AG09319 (cell line): Measurements from ENCODE around the gene CHRM1.

Experiments
- DNase-seq: peaks from one replicate; pipeline ENCODE4 v3.0.0-alpha.2; 2010; ENCODE audit warnings: low read depth; ENCODE audit errors: extremely low read depth
- TF ChIP-seq, protein P1 (sequence below): IDR thresholded peaks from 2 replicates; pipeline ENCODE4 v1.5.1; 2011; ENCODE audit warnings: low read depth, mild to moderate bottlenecking, inconsistent platforms, low read length, moderate library complexity

CHRM1 gene

DNA sequence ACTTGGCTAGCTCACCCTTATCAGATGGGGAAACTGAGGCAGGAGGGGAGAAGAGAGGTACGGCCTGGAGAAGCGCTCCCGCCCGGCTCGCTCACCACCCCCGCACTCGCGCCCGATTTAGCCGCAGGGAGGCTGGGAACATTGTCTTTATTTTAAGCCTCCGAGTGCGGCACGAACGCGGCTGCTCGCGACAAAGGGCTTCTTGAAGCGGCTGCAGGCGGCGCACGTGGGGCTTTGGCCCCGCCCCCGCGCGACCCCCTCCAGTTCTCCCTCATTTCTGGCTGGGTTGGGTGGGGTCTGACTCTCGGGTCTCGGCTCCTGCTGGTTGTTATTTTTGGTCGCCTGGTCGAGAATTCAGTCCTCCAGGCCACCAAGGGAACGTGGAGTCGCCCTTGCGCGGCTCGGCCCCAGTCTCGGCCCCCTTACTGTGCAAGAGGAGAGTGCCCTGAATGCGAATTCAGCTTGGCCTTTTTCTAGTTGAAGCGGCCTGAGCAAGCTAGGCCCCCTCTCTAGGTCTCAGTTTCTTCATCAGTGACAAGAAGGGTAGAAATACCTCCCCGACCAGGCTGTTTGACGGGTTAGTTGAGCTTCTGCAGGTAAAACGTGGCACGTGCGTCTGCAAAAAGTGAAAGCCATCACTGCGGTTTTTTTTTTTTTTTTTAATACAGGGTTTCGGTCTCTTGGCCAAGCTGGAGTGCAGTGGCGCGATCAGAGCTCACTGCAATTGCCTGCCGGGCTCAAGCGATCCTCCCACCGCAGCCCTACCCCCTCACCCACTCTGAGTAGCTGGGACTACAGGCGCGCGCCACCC is 2.6 kb upstream of the CHRM1 start:
- TF ChIP-seq, protein P1, sequence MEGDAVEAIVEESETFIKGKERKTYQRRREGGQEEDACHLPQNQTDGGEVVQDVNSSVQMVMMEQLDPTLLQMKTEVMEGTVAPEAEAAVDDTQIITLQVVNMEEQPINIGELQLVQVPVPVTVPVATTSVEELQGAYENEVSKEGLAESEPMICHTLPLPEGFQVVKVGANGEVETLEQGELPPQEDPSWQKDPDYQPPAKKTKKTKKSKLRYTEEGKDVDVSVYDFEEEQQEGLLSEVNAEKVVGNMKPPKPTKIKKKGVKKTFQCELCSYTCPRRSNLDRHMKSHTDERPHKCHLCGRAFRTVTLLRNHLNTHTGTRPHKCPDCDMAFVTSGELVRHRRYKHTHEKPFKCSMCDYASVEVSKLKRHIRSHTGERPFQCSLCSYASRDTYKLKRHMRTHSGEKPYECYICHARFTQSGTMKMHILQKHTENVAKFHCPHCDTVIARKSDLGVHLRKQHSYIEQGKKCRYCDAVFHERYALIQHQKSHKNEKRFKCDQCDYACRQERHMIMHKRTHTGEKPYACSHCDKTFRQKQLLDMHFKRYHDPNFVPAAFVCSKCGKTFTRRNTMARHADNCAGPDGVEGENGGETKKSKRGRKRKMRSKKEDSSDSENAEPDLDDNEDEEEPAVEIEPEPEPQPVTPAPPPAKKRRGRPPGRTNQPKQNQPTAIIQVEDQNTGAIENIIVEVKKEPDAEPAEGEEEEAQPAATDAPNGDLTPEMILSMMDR = no peak
- no peak for DNase-seq

DNA sequence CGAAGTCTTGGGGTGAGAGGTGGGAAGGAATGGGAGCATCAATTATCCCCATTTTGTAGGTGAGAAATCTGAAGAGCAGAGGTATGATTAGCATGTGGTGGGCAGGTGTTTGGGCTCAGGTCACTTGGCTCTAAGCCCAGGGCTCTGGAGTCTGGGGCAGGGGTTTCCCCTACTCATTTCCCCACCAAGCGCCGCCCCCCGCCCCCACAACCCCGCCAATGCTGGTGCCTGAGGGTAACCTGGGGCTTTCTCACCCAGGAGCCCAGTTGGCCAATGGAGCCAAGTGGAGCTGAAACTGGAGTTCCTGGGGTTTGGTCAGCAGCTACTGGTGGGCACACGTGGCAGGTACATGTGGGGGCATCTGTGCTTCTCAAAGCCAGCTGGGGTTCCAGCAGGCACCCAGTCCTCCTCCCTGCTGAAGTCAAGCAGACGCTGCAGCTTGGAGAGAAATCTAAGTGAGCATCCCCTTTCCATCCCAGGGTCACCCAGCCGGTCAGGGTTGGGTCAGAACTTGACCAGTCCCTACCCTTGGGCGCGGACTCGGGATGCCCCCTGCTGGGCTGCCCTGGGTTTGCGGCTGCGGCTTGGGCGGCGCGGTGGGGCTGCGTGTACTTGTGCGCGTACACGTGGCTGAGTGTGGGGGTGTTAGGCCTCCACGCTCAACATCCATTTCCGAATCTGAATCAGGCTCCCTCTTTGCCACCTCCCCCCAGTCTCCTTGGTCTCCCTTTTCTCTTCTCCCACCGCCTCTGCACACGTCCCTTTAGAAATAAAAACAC is 1.7 kb upstream of the CHRM1 start:
- TF ChIP-seq, protein P1 = peak; percentile 37
- DNase-seq = no peak

DNA sequence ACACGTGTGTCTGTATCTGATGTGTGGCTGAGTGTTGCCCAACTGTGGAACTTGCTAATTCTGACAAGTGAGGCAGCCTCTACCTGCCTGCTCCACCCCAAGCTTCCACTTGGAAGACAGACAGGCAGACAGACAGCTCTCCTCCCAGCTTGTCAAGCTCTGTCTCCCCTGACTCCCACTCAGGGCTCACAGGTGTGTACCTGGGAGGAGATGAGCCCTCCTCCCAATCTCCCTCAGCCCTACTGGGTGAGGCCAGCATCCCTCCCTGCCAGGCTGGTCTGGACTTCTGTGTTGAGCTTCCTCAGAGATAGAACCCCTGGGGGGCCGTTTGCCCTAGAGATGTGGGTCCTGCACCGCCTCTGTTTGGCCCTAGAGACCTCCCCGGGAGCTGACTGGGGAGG is 1.0 kb upstream of the CHRM1 start:
- DNase-seq = no peak
- TF ChIP-seq, protein P1 = no peak

DNA sequence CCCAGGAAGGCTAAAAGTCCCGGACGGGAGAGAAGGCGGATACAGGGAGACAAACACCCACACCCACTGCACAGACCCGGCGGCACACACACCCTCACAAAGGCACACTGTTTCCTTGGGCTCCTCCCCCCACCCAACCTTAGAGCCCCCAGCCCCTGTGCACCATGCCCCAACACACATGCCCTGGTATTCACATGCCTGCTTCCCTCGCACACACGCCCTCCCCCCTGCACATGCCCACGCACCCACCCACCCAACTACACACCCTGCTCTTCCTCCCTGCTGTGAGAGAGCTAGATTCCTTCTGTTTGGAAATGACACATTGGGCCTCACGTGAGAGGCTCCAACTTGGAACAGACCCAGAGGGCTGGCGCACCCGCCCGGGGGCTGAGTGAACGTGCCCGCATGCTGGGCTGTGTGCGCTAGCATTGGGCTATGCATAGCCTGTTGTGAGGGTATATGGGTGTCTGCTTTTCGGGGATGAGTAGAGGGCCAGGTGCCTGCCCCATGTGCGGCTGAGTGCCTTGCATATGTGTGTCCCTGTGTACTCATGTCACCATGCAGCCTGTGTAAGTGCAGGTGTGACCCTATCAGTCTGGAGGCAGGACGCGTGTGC is 518 bp upstream of the CHRM1 start:
- TF ChIP-seq, protein P1 = no peak
- DNase-seq = no peak

DNA sequence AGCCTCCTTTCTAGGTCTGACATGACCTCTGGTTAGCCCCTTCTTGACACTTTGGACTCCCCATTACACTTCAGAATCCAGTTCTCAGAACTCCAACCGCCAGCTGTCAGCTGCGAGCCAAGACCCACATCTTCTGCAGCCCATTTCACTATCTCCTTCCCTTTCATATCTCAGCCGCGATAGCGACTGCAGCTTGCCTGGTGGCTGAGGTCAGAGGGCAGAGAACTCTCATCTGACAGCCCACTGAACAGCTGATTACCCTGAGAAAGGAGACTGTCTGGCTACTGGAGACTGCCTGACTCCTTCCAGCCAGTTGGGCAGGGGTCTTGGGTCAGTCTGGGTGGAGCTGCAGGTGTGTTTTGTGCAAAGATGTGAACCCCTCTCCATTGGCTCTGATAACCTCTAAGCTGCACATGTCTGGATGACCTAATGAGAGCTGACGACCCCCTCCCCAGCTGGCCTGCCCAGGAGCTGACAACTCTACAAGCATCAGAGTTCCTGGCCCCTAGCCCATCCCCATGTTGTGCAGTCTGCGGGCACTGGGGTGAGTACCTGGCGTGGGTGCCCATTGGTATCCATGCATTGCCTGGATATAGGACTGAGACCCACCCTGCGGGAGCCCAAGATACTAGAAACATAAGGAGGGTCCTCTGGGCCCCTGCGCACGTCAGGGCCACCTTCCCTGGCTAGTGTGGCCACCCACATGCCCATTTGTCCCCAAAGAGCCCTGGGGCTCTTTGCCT is 1.1 kb downstream of the CHRM1 start:
- TF ChIP-seq, protein P1 = no peak

DNA sequence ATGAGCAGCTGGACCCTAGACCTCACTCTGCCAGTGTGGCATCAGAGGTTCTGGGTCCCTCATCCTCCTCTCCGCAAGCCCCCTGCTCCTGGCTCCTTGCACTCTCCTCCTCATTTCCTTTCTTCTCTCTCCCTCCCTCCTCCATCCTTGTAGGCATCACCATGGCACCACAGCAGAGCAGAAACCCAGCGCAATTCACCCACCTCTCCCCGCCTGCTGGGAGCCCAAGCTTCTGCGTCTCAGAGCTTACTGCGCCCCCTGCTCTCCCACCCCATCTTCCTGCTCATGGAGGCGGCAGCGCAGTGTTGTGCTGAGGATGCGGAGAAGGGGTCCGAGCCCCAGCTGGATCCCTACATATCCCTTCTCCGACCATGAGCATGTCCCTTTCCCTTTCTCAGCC is 1.7 kb downstream of the CHRM1 start:
- DNase-seq = no peak
- TF ChIP-seq, protein P1 = no peak

More for the DNA sequence above, 1.1 kb downstream of the CHRM1 start:
- no peak for DNase-seq
